Glomerular endothelial cell (primary cell): ENCODE results near the gene FBXO4. TPM values are rescaled to one million over a fixed set of nuclear protein-coding genes. Genes with fewer than 3 reads are reported as not detected.

Experiments used
- DNase-seq: peaks from one replicate; pipeline ENCODE4 v3.0.0-alpha.2; 2011; ENCODE audit warnings: low read depth, low spot score; ENCODE audit errors: extremely low read depth
- total RNA-seq: library from RNA; depleted of rRNA; stranded (reverse); fragments of >200 nt; gene quantifications from 2 replicates; pipeline ENCODE4 v1.2.3, GENCODE V29; 2015

Gene FBXO4, protein sequence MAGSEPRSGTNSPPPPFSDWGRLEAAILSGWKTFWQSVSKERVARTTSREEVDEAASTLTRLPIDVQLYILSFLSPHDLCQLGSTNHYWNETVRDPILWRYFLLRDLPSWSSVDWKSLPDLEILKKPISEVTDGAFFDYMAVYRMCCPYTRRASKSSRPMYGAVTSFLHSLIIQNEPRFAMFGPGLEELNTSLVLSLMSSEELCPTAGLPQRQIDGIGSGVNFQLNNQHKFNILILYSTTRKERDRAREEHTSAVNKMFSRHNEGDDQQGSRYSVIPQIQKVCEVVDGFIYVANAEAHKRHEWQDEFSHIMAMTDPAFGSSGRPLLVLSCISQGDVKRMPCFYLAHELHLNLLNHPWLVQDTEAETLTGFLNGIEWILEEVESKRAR
- 6.2 and 8.3 TPM in 2 replicates for total RNA-seq

- no peak for DNase-seq
Observed at GRCh38 chr5:41924872-41925554, at the start of gene FBXO4. Gene FBXO4, plus strand, starts transcription at chr5:41925281. Its CDS starts 29 bp downstream, at chr5:41925310.

DNA sequence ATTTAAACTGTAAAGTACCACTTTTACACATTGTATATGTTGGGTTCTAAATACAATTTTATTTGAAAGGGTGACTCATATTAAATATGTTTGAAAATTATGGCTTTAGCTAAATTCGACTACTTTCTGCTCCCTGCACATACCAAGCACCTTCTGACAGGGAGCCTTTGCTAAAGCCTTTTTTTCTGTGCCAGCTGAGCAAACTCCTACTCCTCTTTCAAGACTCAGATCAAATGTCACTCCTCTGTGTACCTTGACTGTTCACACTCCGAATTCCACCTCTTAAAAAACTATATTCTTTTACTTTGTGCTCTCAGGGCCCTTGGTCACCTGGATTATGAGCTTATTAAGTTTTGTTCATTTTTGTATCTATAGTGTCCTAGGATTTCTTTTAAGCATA is 48.4 kb upstream of the FBXO4 start:
- no peak for DNase-seq

- no peak for DNase-seq
Observed at GRCh38 chr5:41877408-41877807, 47.7 kb upstream of the FBXO4 start.

DNA sequence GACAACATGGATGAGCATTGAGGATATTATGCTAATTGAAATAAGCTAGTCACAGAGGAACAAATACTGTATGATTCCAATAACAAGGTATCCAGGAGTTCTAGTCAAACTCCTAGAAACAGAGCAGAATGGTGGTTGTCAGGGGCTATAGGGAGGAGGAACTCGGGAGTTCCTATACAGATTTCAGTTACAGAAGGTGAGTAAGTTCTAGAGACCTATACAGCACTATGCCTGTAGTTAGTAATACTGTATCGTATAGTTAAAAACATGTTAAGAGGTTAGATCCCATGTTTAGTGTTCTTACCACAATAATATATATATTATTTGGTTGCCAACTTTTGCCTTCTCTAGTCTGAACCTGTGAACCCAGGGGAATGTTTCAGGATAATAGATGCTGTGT is 46.9 kb upstream of the FBXO4 start:
- DNase-seq: no peak

DNA sequence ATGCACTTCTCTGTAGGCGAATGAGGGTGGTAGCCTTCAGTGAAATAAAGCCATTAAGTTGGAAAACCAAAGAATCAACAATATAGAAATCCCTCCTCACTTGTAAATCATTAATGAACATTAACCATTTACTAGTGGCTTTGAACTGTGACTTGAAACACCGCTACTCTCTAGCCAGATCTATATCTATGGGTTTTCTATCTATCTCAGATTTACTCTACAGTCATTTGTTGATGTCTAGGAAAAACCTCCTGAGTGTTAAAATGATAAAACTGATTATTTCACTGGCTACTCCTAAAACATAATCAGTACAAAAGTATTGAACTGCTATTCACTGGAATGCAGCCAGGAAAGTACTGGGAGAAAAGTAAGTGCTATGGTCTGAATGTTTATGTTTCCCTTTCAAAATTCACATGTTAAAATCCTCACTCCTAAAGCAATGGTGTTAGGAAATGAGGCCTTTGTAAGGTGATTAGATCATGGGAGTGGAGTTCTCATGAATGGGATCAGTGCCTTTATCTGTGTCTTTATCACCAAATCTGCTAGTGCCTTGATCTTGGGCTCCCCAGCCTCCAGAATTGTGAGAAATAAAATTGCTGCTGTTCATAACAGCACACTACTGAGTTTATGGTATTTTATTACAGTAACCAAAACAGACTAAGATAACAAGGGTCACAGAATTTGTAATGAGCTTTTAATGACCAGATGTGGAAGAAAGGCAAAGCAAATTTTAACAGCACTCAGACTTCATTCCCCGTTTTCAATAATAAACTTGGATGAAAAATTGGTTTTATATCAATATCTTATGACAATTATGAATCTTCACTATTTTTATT is 46.2 kb upstream of the FBXO4 start:
- DNase-seq: no peak

DNA sequence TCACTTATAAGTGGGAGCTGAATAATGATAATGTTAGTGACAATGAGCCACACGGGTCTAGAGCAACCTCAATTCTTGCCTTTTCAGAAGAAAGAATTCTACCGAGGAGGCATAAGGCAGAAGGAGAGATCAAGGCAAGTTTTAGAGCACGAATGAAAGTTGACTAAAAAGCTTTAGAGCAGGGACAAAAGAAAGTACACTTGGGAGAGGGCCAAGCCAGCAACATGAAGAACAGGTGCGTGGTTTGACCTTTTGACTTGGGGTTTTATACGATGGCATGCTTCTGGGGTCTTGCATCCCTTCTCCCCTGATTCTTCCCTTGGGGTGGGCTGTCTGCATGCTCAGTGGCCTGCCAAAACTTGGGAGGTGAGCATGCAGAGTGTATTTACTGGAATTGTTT is 42.3 kb upstream of the FBXO4 start:
- no peak for DNase-seq

GRCh38 chr5:41883243-41883642 is 41.8 kb upstream of the FBXO4 start:
- DNase-seq: no peak

DNA sequence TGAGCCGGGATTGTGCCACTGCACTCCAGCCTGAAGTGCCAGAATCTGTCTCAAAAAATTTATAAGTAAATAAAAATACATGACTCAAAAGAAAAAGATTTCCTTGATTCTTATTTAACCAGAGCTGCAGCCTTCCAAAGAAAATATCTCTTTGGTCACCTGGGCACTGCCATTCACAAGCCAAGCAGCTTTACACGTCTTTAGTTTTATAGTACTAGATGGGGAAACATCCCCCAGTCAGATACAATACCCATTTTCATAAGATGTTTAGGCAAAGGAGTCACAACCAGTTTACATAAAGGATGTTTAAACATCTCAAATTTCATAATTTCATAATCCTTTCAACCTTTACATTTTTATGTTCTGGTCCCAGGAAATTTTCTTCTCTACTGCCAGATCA is 41.1 kb upstream of the FBXO4 start:
- DNase-seq: no peak

DNA sequence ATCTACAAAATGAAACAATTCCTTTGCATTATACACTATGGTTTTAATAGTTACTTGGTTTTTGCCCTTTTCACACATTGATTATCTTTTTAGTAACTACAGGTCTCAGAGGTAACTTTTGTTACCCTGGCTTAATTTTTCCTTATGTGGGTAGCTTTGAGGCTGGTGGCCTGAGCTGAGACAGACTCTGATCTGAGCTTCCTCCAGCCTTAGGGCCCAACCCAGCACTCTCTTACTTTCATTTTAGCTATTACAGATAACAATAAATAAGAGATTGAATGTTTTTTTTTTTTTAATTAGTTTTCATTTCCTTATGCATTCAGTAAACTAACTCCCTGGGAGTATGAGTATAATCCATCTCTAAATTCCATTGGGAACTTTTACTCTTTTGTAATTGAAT is 39.8 kb upstream of the FBXO4 start:
- DNase-seq: no peak

- DNase-seq: no peak
Observed at GRCh38 chr5:41891066-41891707, 33.9 kb upstream of the FBXO4 start.

GRCh38 chr5:41892031-41892430 is 33.0 kb upstream of the FBXO4 start:
- DNase-seq: no peak

DNA sequence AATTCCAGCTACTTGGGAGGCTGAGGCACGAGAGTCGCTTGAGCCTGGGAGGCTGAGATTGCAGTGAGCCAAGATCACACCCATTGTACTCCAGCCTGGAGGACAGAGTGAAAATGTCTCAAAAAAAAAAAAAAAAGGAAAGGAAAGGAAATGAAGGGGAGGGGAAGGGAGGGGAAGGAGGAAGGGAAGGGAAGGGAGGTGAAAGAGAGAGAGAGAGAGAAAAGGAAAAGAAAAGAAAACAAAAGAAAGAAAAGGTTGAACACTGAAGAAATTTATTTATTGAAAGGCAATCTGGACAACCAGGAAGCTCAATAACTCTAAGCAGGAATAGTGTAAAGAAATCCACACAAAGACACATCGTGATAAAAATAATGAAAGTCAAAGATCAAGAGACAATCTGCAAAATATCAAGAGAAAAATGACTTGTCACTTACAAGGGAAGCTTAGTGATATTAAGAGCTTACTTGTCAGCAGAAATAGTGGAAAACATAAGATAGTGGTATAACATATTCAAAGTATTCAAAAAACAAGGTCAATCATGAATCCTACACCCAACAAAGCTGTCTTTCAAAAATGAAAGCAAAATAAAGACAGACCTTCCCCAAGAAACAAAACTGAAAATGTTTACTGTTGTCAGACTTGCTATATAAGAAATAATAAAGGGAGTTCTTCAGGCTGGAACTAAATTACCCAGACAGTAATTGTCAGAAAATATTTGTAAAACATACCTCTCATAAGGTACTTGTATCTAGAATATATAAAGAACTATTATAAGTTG is 31.8 kb upstream of the FBXO4 start:
- DNase-seq: no peak

DNA sequence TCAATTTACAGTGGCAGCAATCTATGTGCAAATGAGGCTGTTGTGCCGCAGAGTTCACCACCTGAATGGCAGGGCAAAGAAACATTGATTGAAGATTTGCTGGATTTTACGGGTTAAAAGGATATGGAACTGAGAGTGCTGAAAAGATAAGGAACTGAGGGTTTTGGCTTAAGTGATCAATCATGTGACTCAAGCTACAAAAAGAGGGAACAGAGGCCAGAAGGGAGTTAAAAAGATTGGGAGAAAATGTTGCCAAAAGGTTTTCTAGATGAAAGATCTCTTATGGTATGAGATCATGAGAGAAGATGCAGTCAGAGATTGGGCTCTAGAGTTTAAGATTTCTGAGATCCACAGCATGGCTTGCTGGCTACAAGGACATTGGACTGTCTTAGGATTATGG is 28.9 kb upstream of the FBXO4 start:
- no peak for DNase-seq

DNA sequence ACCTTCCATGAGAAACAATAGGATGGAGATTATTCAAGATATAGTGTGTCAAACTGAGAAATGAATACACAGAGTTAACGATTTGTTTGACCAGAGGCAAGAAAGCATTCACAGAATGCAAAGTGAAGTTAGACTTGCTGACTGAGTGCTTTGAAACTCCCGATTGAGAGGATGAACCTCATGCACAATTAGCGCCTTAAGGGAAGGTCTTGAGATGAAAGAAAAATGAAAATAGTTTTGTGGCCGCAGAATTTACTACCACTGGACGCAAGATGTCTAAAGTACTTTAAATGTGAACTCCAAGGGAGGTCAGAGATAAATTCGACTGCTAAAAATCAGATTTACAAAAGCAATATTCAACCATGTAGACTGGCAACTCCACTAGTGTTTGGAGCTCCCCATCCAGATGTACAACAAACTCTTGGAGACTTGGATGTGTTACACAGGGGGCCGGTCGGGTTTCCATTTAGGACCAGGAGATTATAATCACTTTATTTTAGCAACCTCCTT is 21.6 kb upstream of the FBXO4 start:
- DNase-seq: no peak

DNA sequence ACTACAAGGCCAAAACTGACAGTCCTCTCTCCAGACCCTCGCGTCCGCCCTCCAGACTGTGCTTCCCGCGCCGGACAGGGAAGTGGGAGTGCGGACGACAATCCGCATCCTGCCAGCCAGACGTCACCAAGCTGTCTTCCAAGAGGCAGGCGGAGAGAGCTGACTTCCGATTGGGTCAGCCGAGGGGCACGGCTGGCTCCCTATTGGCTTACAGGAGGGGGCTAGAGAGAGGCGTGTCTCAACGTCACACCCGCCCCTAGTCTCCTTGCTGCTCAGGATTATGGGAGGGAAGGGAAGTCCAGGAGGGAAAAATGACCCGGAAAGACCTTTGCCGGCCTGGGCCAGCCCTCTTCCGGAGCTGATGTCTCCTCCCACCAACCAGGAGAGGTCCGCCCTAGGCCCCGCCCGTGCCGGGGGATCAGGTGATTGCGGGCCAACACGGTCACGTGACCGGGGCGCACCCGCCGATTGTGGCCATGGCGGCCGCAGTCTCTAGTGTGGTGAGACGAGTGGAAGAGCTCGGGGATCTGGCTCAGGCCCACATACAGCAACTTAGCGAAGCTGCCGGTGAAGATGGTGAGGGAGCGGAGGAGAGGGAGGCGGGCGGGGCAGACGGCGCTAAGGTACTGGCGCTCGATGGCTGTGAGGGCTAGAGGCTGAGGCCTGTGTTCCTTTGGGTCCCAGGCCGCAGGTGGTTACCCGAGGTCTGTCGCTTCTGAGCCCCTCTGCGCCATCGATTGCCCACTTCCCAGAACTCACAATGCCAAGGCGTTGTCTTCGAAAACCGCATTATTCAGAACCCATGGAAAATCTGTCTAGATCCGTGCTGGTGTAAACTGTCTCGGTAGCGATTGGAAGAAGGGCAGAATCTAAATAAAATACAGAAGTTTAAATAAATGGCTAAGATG is 20.9 kb upstream of the FBXO4 start, which contains the start of gene RIMOC1:
RIMOC1 (plus strand) TSS at position 453 of the 908 bp plus-strand sequence; CDS start at position 477, 24 bp downstream.
- peak; percentile 93 for DNase-seq

DNA sequence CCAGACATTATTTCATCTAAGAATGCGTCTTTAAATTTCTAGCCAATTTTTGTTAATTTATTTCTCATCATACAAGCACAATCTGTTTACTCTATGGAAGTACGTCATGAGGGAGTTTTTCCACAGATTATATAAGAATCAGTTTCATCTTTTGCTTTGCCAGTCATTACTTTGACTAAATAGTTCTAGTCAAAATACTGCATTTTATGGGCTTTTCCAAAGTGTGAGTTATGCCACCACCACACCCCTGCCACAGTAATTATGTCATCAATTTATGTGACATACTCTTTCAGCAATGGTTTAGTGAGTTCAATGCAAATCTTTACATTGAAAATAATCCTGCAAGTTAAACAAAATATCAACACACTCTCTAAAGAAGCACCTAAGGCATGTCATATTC is 18.9 kb upstream of the FBXO4 start:
- DNase-seq: no peak

- no peak for DNase-seq
Observed at GRCh38 chr5:41908374-41909079, 16.6 kb upstream of the FBXO4 start.

DNA sequence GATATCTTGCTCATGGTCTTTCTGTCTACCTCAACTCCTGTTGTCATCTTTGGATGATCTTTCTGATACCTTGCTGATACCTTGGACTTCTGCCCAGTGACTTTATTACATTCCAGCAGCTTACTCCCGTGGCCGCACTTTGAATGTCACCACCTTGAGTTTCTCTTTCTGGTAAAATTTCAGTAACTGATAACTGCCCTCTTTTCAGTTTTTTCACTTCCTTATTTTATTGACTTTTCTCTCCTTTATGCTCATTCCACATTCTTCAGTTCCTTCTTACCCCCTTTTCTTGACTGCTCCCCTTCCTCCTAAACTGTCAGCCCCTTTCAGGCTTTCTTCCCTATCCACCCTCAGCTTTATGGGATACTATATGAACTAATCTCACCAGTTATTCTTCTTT is 7.0 kb upstream of the FBXO4 start:
- DNase-seq: no peak
